ENCODE results near the gene ST6GALNAC4.

GRCh38 chr9:127961613-127962155 is 44.8 kb upstream of the ST6GALNAC4 start:
- TF ChIP-seq POLR2A (IDR thresholded peaks at IDR 0.05): no peak
- no peak for TF ChIP-seq CTCF (IDR thresholded peaks at IDR 0.05)

Measured in lower leg skin (tissue), 3 donors.